Measurements from ENCODE around the gene RASGEF1C. TPM values are rescaled to one million over a fixed set of nuclear protein-coding genes. Genes with fewer than 3 reads are reported as not detected.

The RASGEF1C gene
- polyA plus RNA-seq, 3 donors, result not detected

DNA sequence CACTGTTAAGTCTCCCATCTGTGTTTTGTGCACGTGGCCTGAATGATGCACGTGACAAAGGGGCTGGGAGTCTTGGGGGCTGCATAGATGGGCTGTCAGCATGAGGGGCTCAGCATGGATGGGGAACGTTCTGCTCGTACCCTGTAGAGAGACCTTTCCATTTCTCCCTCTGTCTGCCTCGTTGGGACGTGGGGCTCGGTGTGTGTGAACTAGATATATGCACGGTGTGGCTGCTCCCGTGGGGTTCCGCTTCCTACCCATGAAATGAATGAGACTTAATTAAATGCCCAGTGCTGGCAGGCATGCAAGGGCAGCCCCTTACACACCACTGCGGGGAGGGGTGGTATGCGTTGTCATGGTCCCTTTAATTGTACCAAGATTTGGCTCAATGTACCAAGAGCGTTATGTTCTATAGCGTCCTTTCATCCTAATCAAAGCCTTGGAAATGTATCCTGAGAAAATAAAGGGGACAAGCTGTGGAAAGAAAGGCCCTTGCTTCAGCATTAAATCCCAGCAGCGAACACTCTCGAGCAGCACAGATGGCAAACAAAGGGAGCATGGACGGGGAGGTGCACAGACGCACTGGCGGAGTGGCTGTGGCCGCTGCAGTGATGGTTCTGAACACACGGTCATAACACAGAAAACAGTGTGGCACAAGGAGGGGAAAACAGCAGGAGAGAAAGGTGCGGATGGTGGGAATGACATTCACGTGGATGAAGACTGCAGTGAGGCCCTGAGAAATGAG is 66.8 kb downstream of the RASGEF1C start:
- intact Hi-C loops (cut with micrococcal nuclease), result no loop called here
- TF ChIP-seq, protein P1, sequence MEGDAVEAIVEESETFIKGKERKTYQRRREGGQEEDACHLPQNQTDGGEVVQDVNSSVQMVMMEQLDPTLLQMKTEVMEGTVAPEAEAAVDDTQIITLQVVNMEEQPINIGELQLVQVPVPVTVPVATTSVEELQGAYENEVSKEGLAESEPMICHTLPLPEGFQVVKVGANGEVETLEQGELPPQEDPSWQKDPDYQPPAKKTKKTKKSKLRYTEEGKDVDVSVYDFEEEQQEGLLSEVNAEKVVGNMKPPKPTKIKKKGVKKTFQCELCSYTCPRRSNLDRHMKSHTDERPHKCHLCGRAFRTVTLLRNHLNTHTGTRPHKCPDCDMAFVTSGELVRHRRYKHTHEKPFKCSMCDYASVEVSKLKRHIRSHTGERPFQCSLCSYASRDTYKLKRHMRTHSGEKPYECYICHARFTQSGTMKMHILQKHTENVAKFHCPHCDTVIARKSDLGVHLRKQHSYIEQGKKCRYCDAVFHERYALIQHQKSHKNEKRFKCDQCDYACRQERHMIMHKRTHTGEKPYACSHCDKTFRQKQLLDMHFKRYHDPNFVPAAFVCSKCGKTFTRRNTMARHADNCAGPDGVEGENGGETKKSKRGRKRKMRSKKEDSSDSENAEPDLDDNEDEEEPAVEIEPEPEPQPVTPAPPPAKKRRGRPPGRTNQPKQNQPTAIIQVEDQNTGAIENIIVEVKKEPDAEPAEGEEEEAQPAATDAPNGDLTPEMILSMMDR (IDR thresholded peaks at IDR 0.05), result no peak
- H3K4me1 Mint-ChIP-seq, result no peaks in the 10 kb centered on the region
- H3K36me3 ChIP-seq (replicated peaks in 1 of 2; ENCODE audit: control insufficient read depth in 1 of 2, insufficient read depth in 2 of 2, low read length in 2 of 2), result no peaks in the 10 kb centered on the region
- peaks cover 5 to 16% (median 12%) of the 10 kb centered on the region in 7 donors for H3K9me3 Mint-ChIP-seq
- peaks cover 3 to 5% (median 4%) of the 10 kb centered on the region in 3 donors for H3K27me3 Mint-ChIP-seq (ENCODE audit: low read depth in 3 of 3)
- 95% methylated on average over 19 of the region's 23 CpGs for WGBS (ENCODE audit: insufficient coverage)
- H3K9me3 ChIP-seq (replicated peaks in 1 of 2; ENCODE audit: control insufficient read depth in 1 of 2, insufficient read depth in 1 of 2, low read length in 2 of 2), result peaks cover 5 to 8% of the 10 kb centered on the region in 2 donors
- H3K27ac Mint-ChIP-seq, result no peak overlapping the region
- no peak overlapping the region for H3K4me2 ChIP-seq (replicated peaks; ENCODE audit: extremely low read depth, low read length, poor library complexity, severe bottlenecking)
- H3K36me3 Mint-ChIP-seq, result no peaks in the 10 kb centered on the region
- no peak overlapping the region for H3K4me3 ChIP-seq (replicated peaks in 1 of 3; ENCODE audit: low read depth in 2 of 3, low read length in 3 of 3)
- H3K4me3 Mint-ChIP-seq, result no peak overlapping the region
- H3K27me3 ChIP-seq (ENCODE audit: control insufficient read depth in 2 of 2, insufficient read depth in 2 of 2, low read length in 2 of 2), result no peaks in the 10 kb centered on the region
- no peak overlapping the region for H3K9ac ChIP-seq (ENCODE audit: insufficient read depth, low read length, poor library complexity, severe bottlenecking)
- no peaks in the 10 kb centered on the region for H3K4me1 ChIP-seq (ENCODE audit: control insufficient read depth in 1 of 2, insufficient read depth in 2 of 2, low read length in 2 of 2)
- H4K20me1 ChIP-seq (ENCODE audit: insufficient read depth, low read length), result no peaks in the 10 kb centered on the region
- no peaks in the 10 kb centered on the region for H3K79me2 ChIP-seq (ENCODE audit: insufficient read depth, low read length)
- DNase-seq, result no peak
- no peak overlapping the region for H2AFZ ChIP-seq (ENCODE audit: insufficient read depth, low read depth, low read length, poor library complexity, severe bottlenecking)
- no peak overlapping the region for H3K27ac ChIP-seq (ENCODE audit: low read depth in 1 of 2, low read length in 2 of 2)

DNA sequence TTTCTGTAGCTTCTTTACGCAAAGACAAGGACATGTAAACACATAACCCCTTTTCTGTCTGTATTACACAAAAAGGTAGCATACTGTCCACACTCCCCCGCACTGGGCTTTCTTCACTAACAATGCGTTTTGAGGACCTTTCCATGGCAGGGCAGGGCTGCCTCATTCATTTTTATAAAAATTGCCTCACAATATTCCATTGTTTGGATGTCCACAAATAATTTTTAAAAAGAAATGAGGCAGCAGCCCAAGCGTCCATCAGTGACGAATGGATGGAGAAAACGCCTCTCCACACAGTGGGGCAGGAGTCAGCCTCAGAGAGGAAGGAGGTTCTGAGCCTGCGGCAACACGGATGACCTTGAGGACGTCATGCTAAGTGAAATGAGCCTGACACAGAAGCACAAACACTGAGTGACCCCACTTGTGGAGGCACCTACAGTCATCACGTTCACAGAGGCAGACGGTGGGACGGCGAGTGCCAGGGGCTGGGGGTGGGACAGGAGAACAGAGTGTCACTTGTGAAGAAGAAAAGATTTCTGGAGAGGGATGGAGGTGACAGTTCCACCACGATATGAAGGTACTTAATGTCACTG is 67.8 kb downstream of the RASGEF1C start:
- H3K27ac ChIP-seq (ENCODE audit: low read depth in 1 of 2, low read length in 2 of 2), result no peak overlapping the region
- H3K36me3 ChIP-seq (replicated peaks in 1 of 2; ENCODE audit: control insufficient read depth in 1 of 2, insufficient read depth in 2 of 2, low read length in 2 of 2), result no peaks in the 10 kb centered on the region
- 93% methylated on average over 11 of the region's 14 CpGs for WGBS (ENCODE audit: insufficient coverage)
- H4K20me1 ChIP-seq (ENCODE audit: insufficient read depth, low read length), result no peaks in the 10 kb centered on the region
- no peaks in the 10 kb centered on the region for H3K79me2 ChIP-seq (ENCODE audit: insufficient read depth, low read length)
- Mint-ChIP-seq H3K27ac (peak overlapping the region in 1 of 7 donors; percentile 18), H3K27me3 (ENCODE audit: low read depth in 3 of 3) (peaks cover 2 to 8% (median 3%) of the 10 kb centered on the region in 3 donors), H3K36me3 (no peaks in the 10 kb centered on the region), H3K9me3 (peaks cover 2 to 8% (median 6%) of the 10 kb centered on the region in 7 donors), H3K4me3 (no peak overlapping the region), H3K4me1 (no peaks in the 10 kb centered on the region)
- H2AFZ ChIP-seq (ENCODE audit: insufficient read depth, low read depth, low read length, poor library complexity, severe bottlenecking), result no peak overlapping the region
- DNase-seq, result no peak
- H3K27me3 ChIP-seq (ENCODE audit: control insufficient read depth in 2 of 2, insufficient read depth in 2 of 2, low read length in 2 of 2), result no peaks in the 10 kb centered on the region
- no peak overlapping the region for H3K4me3 ChIP-seq (replicated peaks in 1 of 3; ENCODE audit: low read depth in 2 of 3, low read length in 3 of 3)
- intact Hi-C loops (cut with micrococcal nuclease), result no loop called here
- no peaks in the 10 kb centered on the region for H3K4me1 ChIP-seq (ENCODE audit: control insufficient read depth in 1 of 2, insufficient read depth in 2 of 2, low read length in 2 of 2)
- no peak overlapping the region for H3K9ac ChIP-seq (ENCODE audit: insufficient read depth, low read length, poor library complexity, severe bottlenecking)
- peaks cover 2 to 3% of the 10 kb centered on the region in 2 donors for H3K9me3 ChIP-seq (replicated peaks in 1 of 2; ENCODE audit: control insufficient read depth in 1 of 2, insufficient read depth in 1 of 2, low read length in 2 of 2)
- TF ChIP-seq, protein P1 (IDR thresholded peaks at IDR 0.05), result no peak
- no peak overlapping the region for H3K4me2 ChIP-seq (replicated peaks; ENCODE audit: extremely low read depth, low read length, poor library complexity, severe bottlenecking)
